Endodermal cell (in vitro differentiated cells): ENCODE measurements around the gene PLAGL1. TPM values are rescaled to one million over a fixed set of nuclear protein-coding genes. Genes with fewer than 3 reads are reported as not detected.
"Not testable (repeated sequence)": the region's sequence is repeated elsewhere in the genome, so short reads cannot be mapped to it uniquely, and the experiment has no call there.

ENCODE experiments used
- DNase-seq: peaks from one replicate; pipeline ENCODE4 v3.0.0-alpha.2; 2017
- H3K27ac ChIP-seq: 2 replicates; pipeline ENCODE4 v1.5.1; 2013; ENCODE audit warnings: mild to moderate bottlenecking, low read depth, low read length, moderate library complexity
- H3K27me3 ChIP-seq: 2 replicates; pipeline ENCODE4 v1.6.1; 2013; ENCODE audit warnings: mild to moderate bottlenecking, low read length, moderate library complexity; ENCODE audit not compliant: insufficient read depth, control insufficient read depth, poor library complexity, severe bottlenecking
- H3K36me3 ChIP-seq: 2 replicates; pipeline ENCODE4 v1.7.0; 2013; ENCODE audit warnings: mild to moderate bottlenecking, low read length, moderate library complexity; ENCODE audit not compliant: control insufficient read depth, insufficient read depth
- H3K4me1 ChIP-seq: one replicate; pipeline ENCODE4 v1.7.0; 2013; ENCODE audit warnings: low read length; ENCODE audit not compliant: control insufficient read depth, insufficient read depth
- H3K4me3 ChIP-seq: 2 replicates; pipeline ENCODE4 v1.5.1; 2013; ENCODE audit warnings: mild to moderate bottlenecking, low read length, moderate library complexity
- H3K9ac ChIP-seq: 2 replicates; pipeline ENCODE4 v1.6.1; 2013; ENCODE audit warnings: mild to moderate bottlenecking, low read length, moderate library complexity; ENCODE audit not compliant: poor library complexity, severe bottlenecking; ENCODE audit errors: extremely low read depth
- H3K9me3 ChIP-seq: 2 replicates; pipeline ENCODE4 v1.6.1; 2013; ENCODE audit warnings: mild to moderate bottlenecking, low read length, moderate library complexity; ENCODE audit not compliant: control insufficient read depth
- H3K27ac Mint-ChIP-seq: 2 replicates; pipeline ENCODE4 v1.8.0; 2020; ENCODE audit warnings: mixed read lengths
- H3K27me3 Mint-ChIP-seq: 2 replicates; pipeline ENCODE4 v1.8.0; 2021; ENCODE audit warnings: mild to moderate bottlenecking, mixed read lengths; ENCODE audit not compliant: insufficient read depth
- H3K36me3 Mint-ChIP-seq: 2 replicates; pipeline ENCODE4 v1.8.0; 2020; ENCODE audit warnings: low read depth, mixed read lengths
- H3K4me1 Mint-ChIP-seq: 2 replicates; pipeline ENCODE4 v1.8.0; 2020; ENCODE audit warnings: mixed read lengths
- H3K4me3 Mint-ChIP-seq: 2 replicates; pipeline ENCODE4 v1.8.0; 2020; ENCODE audit warnings: mild to moderate bottlenecking, moderate library complexity, mixed read lengths
- H3K9me3 Mint-ChIP-seq: 2 replicates; pipeline ENCODE4 v1.8.0; 2020; ENCODE audit warnings: mild to moderate bottlenecking, mixed read lengths
- WGBS, 2 experiments: methylation state at CpG; one replicate each; pipeline versions ENCODE4 v1.1.5 to v1.1.7; 2013; ENCODE audit warnings: missing lambda C conversion rate in 2 of 2, mixed read lengths in 1 of 2; ENCODE audit not compliant: insufficient coverage in 1 of 2, insufficient read length in 1 of 2; 5-methylcytosine and 5-hydroxymethylcytosine counted together
- total RNA-seq, 2 donors: library from RNA; stranded (reverse); fragmentation: NEBNext Ultra II Directional in 1 of 2; extraction: Animal tissue kit (Norgen Biotek cat#: 25700) in 1 of 2; gene quantifications; 2 replicates in 1 of 2; 3 replicates in 1 of 2; pipeline ENCODE4 v1.2.1, GENCODE V29; 2021
- TF ChIP-seq, protein P1 (sequence below): fragments of 200-600 bp; sonication (generic); conservative IDR thresholded peaks from 2 replicates; pipeline ENCODE4 v1.5.0; 2021; ENCODE audit warnings: antibody characterized with exemption, mild to moderate bottlenecking

The PLAGL1 gene
- total RNA-seq, 2 donors from 2014 or later, result 1.4 to 1.6 TPM

- Histone ChIP-seq H3K4me3 (no peak overlapping the region), H3K27ac (no peak overlapping the region), H3K4me1 (no peaks in the 10 kb centered on the region), H3K9ac (no peak overlapping the region), H3K27me3 (no peaks in the 10 kb centered on the region), H3K9me3 (peaks cover 23% of the 10 kb centered on the region), H3K36me3 (no peaks in the 10 kb centered on the region)
- Mint-ChIP-seq H3K27me3 (peaks cover 6% of the 10 kb centered on the region), H3K4me1 (no peaks in the 10 kb centered on the region), H3K36me3 (peaks cover 3% of the 10 kb centered on the region), H3K9me3 (peaks cover 40% of the 10 kb centered on the region), H3K4me3 (no peak overlapping the region), H3K27ac (no peak overlapping the region)
- TF ChIP-seq, protein P1, sequence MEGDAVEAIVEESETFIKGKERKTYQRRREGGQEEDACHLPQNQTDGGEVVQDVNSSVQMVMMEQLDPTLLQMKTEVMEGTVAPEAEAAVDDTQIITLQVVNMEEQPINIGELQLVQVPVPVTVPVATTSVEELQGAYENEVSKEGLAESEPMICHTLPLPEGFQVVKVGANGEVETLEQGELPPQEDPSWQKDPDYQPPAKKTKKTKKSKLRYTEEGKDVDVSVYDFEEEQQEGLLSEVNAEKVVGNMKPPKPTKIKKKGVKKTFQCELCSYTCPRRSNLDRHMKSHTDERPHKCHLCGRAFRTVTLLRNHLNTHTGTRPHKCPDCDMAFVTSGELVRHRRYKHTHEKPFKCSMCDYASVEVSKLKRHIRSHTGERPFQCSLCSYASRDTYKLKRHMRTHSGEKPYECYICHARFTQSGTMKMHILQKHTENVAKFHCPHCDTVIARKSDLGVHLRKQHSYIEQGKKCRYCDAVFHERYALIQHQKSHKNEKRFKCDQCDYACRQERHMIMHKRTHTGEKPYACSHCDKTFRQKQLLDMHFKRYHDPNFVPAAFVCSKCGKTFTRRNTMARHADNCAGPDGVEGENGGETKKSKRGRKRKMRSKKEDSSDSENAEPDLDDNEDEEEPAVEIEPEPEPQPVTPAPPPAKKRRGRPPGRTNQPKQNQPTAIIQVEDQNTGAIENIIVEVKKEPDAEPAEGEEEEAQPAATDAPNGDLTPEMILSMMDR, result no peak
- no peak for DNase-seq
Measured at GRCh38 chr6:143929975-143930374, 78.1 kb downstream of the PLAGL1 start.

DNA sequence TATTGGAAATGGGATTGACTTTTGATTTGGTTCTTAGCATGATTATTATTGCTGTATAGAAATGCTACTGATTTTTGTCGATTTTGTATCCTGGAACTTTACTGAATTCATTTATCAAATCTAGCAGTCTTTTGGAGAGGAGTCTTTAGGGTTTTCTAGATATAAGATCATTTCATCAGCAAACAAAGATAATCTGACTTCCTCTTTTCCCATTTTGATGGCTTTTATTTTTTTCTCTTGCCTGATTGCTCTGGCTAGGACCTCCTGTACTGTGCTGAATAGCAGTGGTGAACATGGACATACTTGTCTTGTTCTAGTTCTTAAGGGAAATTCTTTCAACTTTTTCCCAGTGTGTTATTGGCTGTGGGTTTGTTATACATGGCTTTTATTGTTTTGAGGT lies 79.2 kb downstream of the PLAGL1 start:
- Histone ChIP-seq H3K36me3 (no peaks in the 10 kb centered on the region), H3K9me3 (peaks cover 23% of the 10 kb centered on the region), H3K27me3 (no peaks in the 10 kb centered on the region), H3K4me1 (no peaks in the 10 kb centered on the region), H3K9ac (no peak overlapping the region), H3K27ac (no peak overlapping the region), H3K4me3 (no peak overlapping the region)
- peaks cover 3% of the 10 kb centered on the region for H3K27me3 Mint-ChIP-seq
- peaks cover 3% of the 10 kb centered on the region for H3K36me3 Mint-ChIP-seq
- no peaks in the 10 kb centered on the region for H3K4me1 Mint-ChIP-seq
- no peak for DNase-seq
- H3K27ac Mint-ChIP-seq, result no peak overlapping the region
- WGBS, 2 experiments, result 83 to 100% methylated on average over 1 of the region's 1 CpG
- peaks cover 40% of the 10 kb centered on the region for H3K9me3 Mint-ChIP-seq
- TF ChIP-seq, protein P1, result no peak
- no peak overlapping the region for H3K4me3 Mint-ChIP-seq

- H3K4me1 ChIP-seq, H3K27me3 ChIP-seq, H3K4me3 ChIP-seq, H3K9ac ChIP-seq, H3K27ac Mint-ChIP-seq, DNase-seq, H3K36me3 Mint-ChIP-seq, H3K36me3 ChIP-seq, H3K4me3 Mint-ChIP-seq, H3K4me1 Mint-ChIP-seq, H3K27me3 Mint-ChIP-seq, H3K27ac ChIP-seq: not testable (repeated sequence)
- H3K9me3 ChIP-seq, result peaks cover 19% of the 10 kb centered on the region
- H3K9me3 Mint-ChIP-seq, result peaks cover 20% of the 10 kb centered on the region
- WGBS, 2 experiments, result 93 to 94% methylated on average over 4 of the region's 4 CpGs
Measured at GRCh38 chr6:143917026-143917425, 91.0 kb downstream of the PLAGL1 start.

DNA sequence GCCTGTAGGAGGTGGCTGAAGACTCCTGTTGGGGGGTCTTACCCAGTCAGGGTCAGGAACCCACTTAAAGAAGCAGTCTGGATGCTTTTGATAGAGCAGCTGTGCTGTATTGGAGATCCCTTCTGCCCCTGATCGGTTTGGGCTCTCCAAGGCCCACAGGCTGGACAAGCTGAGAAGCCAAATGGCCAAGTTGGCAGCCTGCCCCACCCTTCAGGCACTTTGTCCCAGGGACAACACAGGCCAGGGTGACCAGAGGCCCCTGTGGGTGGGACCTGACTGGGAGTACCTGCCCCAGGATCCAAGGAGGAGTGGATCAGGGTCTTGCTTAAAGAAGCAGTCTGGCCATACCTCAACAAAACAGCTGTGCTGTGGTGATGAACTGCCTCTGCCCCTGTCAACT lies 95.4 kb downstream of the PLAGL1 start:
- WGBS, 2 experiments, result 94 to 100% methylated on average over 1 of the region's 1 CpG
- peaks cover 4% of the 10 kb centered on the region for H3K4me1 Mint-ChIP-seq

More for the DNA sequence above, 95.4 kb downstream of the PLAGL1 start:
- Mint-ChIP-seq H3K9me3 (peaks cover 22% of the 10 kb centered on the region), H3K27me3 (peaks cover 7% of the 10 kb centered on the region), H3K4me3 (no peak overlapping the region), H3K36me3 (peaks cover 1% of the 10 kb centered on the region), H3K27ac (no peak overlapping the region)
- Histone ChIP-seq H3K27me3 (no peaks in the 10 kb centered on the region), H3K9ac (no peak overlapping the region), H3K36me3 (no peaks in the 10 kb centered on the region), H3K27ac (no peak overlapping the region), H3K9me3 (peaks cover 27% of the 10 kb centered on the region), H3K4me1 (no peaks in the 10 kb centered on the region), H3K4me3 (no peak overlapping the region)
- no peak for DNase-seq
- TF ChIP-seq, protein P1, result no peak
